Brain microvascular endothelial cell (primary cell): ENCODE measurements around the gene AQP7.
A peak's percentile ranks its signal among the peaks of the same experiment; 100 is the strongest.

ENCODE experiments used
- DNase-seq: peaks from one replicate; pipeline ENCODE4 v3.0.0-alpha.2; 2020
- H3K27ac ChIP-seq: fragments of 250-450 bp; sonication (Bioruptor Pico); 2 replicates; pipeline ENCODE4 v1.5.1; 2020; ENCODE audit warnings: mild to moderate bottlenecking, moderate library complexity
- H3K27me3 ChIP-seq: fragments of 250-450 bp; sonication (Bioruptor Pico); replicated peaks from 2 replicates; pipeline ENCODE4 v1.5.1; 2020; ENCODE audit warnings: mild to moderate bottlenecking
- H3K36me3 ChIP-seq: fragments of 250-450 bp; sonication (Bioruptor Pico); replicated peaks from 2 replicates; pipeline ENCODE4 v1.5.1; 2020; ENCODE audit warnings: mild to moderate bottlenecking
- H3K4me3 ChIP-seq: 2 replicates; pipeline ENCODE4 v1.5.1; 2011; ENCODE audit warnings: low read depth, mild to moderate bottlenecking, control low read depth, low read length, moderate library complexity
- CTCF ChIP-seq: IDR thresholded peaks from 2 replicates; pipeline ENCODE4 v1.5.1; 2011; ENCODE audit warnings: low read depth, mild to moderate bottlenecking, moderate library complexity, low read length, control low read depth, inconsistent platforms; ENCODE audit errors: missing control alignments
- in situ Hi-C: cut with HindIII; loops from 2 replicates; pipeline ENCODE4 v1.10.0; 2017; ENCODE audit warnings: low sequenced_read_pairs, low pct_ligation_motif_present

Gene AQP7

GRCh38 chr9:33416996-33417395 lies 14.6 kb upstream of the AQP7 start:
- H3K27ac ChIP-seq, result no peak overlapping the region
- no peaks in the 10 kb centered on the region for H3K27me3 ChIP-seq
- in situ Hi-C loops, result no loop called here
- TF ChIP-seq CTCF, result no peak
- DNase-seq, result no peak
- H3K36me3 ChIP-seq, result no peaks in the 10 kb centered on the region
- H3K4me3 ChIP-seq, result no peak overlapping the region

DNA sequence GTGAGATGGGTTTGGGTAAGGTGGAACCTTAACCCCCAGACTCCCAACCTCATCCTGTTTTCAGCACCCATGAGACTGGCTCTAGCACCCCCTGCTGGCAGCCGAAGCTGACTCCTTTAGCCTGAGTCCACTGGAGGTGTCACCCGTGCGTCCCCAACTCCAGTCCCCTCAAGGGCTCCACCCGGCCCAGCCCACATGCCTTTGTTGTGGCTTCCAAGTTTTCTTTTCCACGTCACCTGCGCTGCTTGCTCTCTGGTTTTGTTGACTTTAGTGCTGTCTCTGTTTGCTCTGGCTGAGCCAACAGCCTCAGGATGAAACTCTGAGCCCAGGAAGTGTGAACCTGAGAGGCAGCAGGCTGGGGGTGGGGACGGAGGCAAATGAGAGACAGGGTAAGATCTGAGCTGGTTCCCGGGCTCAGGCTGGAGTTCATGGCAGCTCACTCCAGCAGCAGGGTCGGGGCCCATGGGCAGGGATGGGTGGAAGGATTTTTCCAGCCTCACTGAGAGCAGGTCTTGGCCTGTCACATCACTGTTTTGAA lies 13.2 kb upstream of the AQP7 start:
- no peaks in the 10 kb centered on the region for H3K27me3 ChIP-seq
- peak; percentile 89 for TF ChIP-seq CTCF

GRCh38 chr9:33414889-33415500 lies 12.6 kb upstream of the AQP7 start:
- no peak for DNase-seq
- TF ChIP-seq CTCF, result no peak
- H3K4me3 ChIP-seq, result no peak overlapping the region
- in situ Hi-C loops, result no loop called here
- no peak overlapping the region for H3K27ac ChIP-seq
- no peaks in the 10 kb centered on the region for H3K27me3 ChIP-seq
- H3K36me3 ChIP-seq, result no peaks in the 10 kb centered on the region

More for the DNA sequence above, 13.2 kb upstream of the AQP7 start:
- H3K27ac ChIP-seq, result no peak overlapping the region
- peak; percentile 35 for DNase-seq
- H3K36me3 ChIP-seq, result no peaks in the 10 kb centered on the region
- in situ Hi-C loops, result no loop called here
- H3K4me3 ChIP-seq, result no peak overlapping the region

DNA sequence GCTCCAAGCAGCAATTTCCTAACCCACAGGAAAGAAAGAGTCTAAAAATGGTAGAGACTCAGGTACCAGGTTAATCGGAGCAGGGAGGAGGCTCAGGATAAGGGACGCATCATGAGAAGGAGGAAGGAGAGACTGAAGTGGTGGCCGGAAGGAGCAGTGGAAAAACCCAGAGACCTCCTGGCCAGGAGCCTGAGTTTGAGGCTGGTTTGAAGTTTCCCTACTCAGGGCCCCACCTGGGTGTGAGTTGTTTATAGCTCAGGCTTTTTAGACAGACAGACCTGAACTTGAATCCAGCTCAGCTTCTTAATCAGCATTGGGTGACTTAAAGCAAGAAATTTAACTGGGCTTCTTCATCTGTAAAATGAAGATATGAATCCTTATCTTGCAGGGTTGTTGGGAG lies 11.9 kb upstream of the AQP7 start:
- Histone ChIP-seq H3K27ac (no peak overlapping the region), H3K4me3 (no peak overlapping the region), H3K36me3 (no peaks in the 10 kb centered on the region), H3K27me3 (no peaks in the 10 kb centered on the region)
- no peak for TF ChIP-seq CTCF
- in situ Hi-C loops, result no loop called here
- DNase-seq, result no peak

DNA sequence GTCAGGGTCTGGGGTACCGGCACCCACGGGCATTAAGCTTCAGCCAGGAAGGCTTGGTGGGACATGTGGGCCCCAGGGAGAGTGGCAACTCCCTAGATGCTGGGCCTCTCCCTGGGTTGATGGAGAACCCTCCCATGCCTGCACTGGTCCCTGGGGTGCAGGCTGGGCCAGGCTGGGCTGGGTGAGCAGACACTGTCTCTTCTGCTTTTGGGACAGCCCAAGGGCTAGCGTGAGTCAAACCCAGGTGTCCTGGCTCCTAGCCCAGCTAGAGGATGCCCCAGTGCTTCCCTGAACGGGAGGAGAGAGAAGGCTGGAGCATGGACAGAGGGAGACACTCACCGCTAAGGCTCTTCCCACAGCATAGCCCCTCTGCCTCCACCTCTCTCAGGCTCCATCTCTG lies 5.7 kb upstream of the AQP7 start:
- no peak overlapping the region for H3K4me3 ChIP-seq
- in situ Hi-C loops, result no loop called here
- TF ChIP-seq CTCF, result no peak
- DNase-seq, result no peak
- H3K27me3 ChIP-seq, result no peaks in the 10 kb centered on the region
- no peaks in the 10 kb centered on the region for H3K36me3 ChIP-seq
- H3K27ac ChIP-seq, result no peak overlapping the region

DNA sequence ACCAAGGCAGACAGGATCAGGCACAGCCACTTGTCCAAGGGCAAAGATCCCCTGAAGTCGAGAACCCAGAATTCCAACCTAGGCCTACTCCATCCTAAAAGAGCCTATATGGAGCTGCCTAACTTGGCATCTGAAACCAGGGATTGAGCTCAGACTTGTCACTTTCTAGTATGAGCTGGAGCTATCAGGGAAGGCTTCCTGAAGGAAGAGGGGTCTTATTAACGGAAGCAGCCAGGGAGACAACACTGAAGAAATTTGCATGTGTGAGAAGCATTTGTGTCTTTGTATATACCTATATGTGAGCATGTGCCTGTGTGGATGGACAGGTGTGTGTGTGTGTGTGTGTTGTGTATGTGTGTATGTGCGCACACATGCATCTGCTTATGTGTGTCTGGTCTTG lies 4.7 kb upstream of the AQP7 start:
- DNase-seq, result no peak
- TF ChIP-seq CTCF, result no peak
- no peak overlapping the region for H3K27ac ChIP-seq
- H3K4me3 ChIP-seq, result no peak overlapping the region
- no peaks in the 10 kb centered on the region for H3K36me3 ChIP-seq
- in situ Hi-C loops, result no loop called here
- H3K27me3 ChIP-seq, result no peaks in the 10 kb centered on the region
